Panc1 (cell line): ENCODE results near the gene GCK. TPM values are rescaled to one million over a fixed set of nuclear protein-coding genes. Genes with fewer than 3 reads are reported as not detected.

Experiments
- ATAC-seq: fragments of 200-7000 bp; cut with Tn5 transposase; 2 replicates; pipeline ENCODE4 v1.9.1; 2020; ENCODE audit warnings: mild to moderate bottlenecking, moderate library complexity
- BruUV-seq: library from RNA; stranded (reverse); fragments of 400-500 nt; replicated peaks from 2 replicates; lab custom pipeline; 2021; lab: Mats Ljungman, UMichigan
- CTCF ChIA-PET: fragments of 300-600 bp; sonication (Branson Sonifier 250); formaldehyde crosslinking; loops from one replicate; lab custom pipeline; 2022; ENCODE audit warnings: antibody characterized with exemption; lab: Charles Lee
- POLR2A ChIA-PET: fragments of 300-600 bp; sonication (Branson Sonifier 250); formaldehyde crosslinking; loops from one replicate; lab custom pipeline; 2022; ENCODE audit warnings: antibody characterized with exemption; lab: Charles Lee
- DNase-seq: peaks from one replicate; pipeline ENCODE4 v3.0.0-alpha.2; 2010; ENCODE audit warnings: low read depth, low spot score
- H3K27ac ChIP-seq: 2 replicates; pipeline ENCODE4 v1.5.1; 2011; ENCODE audit warnings: mild to moderate bottlenecking, low read length, inconsistent platforms
- H3K27me3 ChIP-seq: fragments of 200-500 bp; sonication (Bioruptor generic); 2 replicates; pipeline ENCODE4 v1.6.0; 2014; ENCODE audit warnings: low read length, inconsistent platforms; ENCODE audit not compliant: control insufficient read depth, insufficient read depth
- H3K36me3 ChIP-seq: fragments of 200-500 bp; sonication (Bioruptor generic); 2 replicates; pipeline ENCODE4 v1.5.1; 2014; ENCODE audit warnings: inconsistent platforms, mild to moderate bottlenecking, low read length, moderate library complexity; ENCODE audit not compliant: control insufficient read depth, insufficient read depth
- H3K4me1 ChIP-seq: 2 replicates; pipeline ENCODE4 v1.5.1; 2011; ENCODE audit warnings: inconsistent platforms, mild to moderate bottlenecking, low read length, moderate library complexity; ENCODE audit not compliant: control insufficient read depth, insufficient read depth
- H3K4me3 ChIP-seq, 2 experiments: 2 replicates each; pipeline ENCODE4 v1.5.1; 2011 to 2012; ENCODE audit warnings: low read depth in 2 of 2, low read length in 2 of 2, mild to moderate bottlenecking in 2 of 2, inconsistent platforms in 1 of 2, moderate library complexity in 1 of 2
- H3K9me3 ChIP-seq: fragments of 200-500 bp; sonication (Bioruptor generic); 2 replicates; pipeline ENCODE4 v1.5.1; 2014; ENCODE audit warnings: low read depth, mild to moderate bottlenecking, inconsistent platforms, low read length, moderate library complexity; ENCODE audit not compliant: control insufficient read depth, insufficient read depth
- POLR2AphosphoS5 ChIP-seq: IDR thresholded peaks from 2 replicates; pipeline ENCODE4 v1.6.1; 2012; ENCODE audit warnings: mild to moderate bottlenecking, low read depth, low read length, moderate library complexity
- SIN3A ChIP-seq: IDR thresholded peaks from 2 replicates; pipeline ENCODE4 v1.6.1; 2012; ENCODE audit warnings: low read depth, mild to moderate bottlenecking, low read length, moderate library complexity, borderline replicate concordance; ENCODE audit not compliant: insufficient read depth
- TCF7L2 ChIP-seq: IDR thresholded peaks from 2 replicates; pipeline ENCODE4 v1.6.1; 2011; ENCODE audit warnings: mild to moderate bottlenecking, low read depth, low read length, inconsistent platforms
- in situ Hi-C: cut with HindIII; loops from 2 replicates; pipeline ENCODE4 v1.10.0; 2016; ENCODE audit warnings: low sequenced_read_pairs, low pct_unique_long_range_greater_than_20kb
- intact Hi-C: fragments of 100-400 bp; cut with micrococcal nuclease; formaldehyde crosslinking; loops from one replicate; pipeline ENCODE4 v1.10.0; 2022; ENCODE audit not compliant: unreplicated experiment
- total RNA-seq: library from RNA; stranded (reverse); gene quantifications from one replicate; pipeline ENCODE4 v1.2.1, GENCODE V29; 2021; ENCODE audit not compliant: unreplicated experiment
- TF ChIP-seq, protein P1 (sequence below): fragments of 450-650 bp; IDR thresholded peaks from 2 replicates; pipeline ENCODE4 v1.5.1; 2017; ENCODE audit warnings: mild to moderate bottlenecking
- TF ChIP-seq, protein P2 (sequence below), 2 experiments: IDR thresholded peaks; 2 replicates each; pipeline ENCODE4 v1.6.1; 2011 to 2012; ENCODE audit warnings: low read depth in 2 of 2, control low read depth in 1 of 2, low read length in 1 of 2, mild to moderate bottlenecking in 1 of 2, moderate library complexity in 1 of 2; ENCODE audit not compliant: insufficient read depth in 1 of 2

The GCK gene
- total RNA-seq, 1 experiment from 2014 or later, result 0.36 TPM

DNA sequence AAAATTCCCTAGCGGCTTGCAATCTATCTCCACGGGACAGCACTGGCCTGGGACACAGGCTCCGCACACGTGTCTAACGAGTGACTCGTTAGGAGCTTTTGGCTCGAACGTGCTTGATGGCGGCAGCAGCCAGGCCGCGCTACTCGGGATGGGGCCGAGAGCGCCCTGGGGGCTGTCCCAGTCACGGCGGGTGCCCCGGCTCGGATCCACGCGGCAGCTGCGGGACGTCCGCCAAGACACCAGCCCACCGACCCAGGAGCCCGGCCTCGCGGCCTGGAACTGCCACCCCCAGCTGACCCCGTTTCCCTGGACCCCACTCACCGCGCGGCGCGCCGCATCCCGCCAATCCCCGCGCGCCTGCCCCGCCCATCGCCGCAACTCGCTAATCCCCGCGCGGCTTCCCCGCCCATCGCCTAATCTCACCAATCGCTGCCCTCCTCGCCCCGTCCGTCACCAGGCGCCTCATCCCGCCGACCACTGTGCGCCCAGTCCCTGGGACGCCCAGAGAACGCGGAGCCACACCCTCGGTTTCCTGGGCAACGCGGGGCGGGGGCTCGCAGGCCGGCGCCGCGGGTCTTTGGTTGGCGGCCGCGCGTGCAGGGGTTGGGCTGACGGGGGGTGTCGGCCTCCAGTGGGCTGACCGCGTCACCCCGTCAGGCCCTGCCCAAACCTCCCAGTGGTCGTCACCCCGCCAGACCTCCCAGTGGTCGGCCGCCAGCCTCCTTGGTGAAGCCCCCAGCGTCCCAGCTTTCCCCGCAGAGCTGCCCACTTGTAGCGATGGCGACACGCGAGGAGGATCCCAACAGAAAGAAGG, 65.8 kb downstream of the GCK start, which contains the start of gene POLD2:
TSS of gene POLD2 (minus strand) at position 359 of the 814 bp plus-strand sequence. CDS start 1,495 bp downstream, outside the sequence.
- Histone ChIP-seq H3K9me3 (no peaks in the 10 kb centered on the region), H3K27ac (peak within 1 kb of the TSS; percentile 97), H3K4me3 (peak within 1 kb of the TSS; percentile 72 to 87), H3K36me3 (peaks cover 14% of the 10 kb centered on the region), H3K4me1 (peaks cover 11% of the 10 kb centered on the region), H3K27me3 (no peaks in the 10 kb centered on the region)
- DNase-seq (peak; percentile 78), ATAC-seq (peak; percentile 100)
- TF ChIP-seq, protein P1, sequence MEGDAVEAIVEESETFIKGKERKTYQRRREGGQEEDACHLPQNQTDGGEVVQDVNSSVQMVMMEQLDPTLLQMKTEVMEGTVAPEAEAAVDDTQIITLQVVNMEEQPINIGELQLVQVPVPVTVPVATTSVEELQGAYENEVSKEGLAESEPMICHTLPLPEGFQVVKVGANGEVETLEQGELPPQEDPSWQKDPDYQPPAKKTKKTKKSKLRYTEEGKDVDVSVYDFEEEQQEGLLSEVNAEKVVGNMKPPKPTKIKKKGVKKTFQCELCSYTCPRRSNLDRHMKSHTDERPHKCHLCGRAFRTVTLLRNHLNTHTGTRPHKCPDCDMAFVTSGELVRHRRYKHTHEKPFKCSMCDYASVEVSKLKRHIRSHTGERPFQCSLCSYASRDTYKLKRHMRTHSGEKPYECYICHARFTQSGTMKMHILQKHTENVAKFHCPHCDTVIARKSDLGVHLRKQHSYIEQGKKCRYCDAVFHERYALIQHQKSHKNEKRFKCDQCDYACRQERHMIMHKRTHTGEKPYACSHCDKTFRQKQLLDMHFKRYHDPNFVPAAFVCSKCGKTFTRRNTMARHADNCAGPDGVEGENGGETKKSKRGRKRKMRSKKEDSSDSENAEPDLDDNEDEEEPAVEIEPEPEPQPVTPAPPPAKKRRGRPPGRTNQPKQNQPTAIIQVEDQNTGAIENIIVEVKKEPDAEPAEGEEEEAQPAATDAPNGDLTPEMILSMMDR, result no peak
- TF ChIP-seq POLR2AphosphoS5, result peak; percentile 74
- TF ChIP-seq TCF7L2, result no peak
- TF ChIP-seq, protein P2, sequence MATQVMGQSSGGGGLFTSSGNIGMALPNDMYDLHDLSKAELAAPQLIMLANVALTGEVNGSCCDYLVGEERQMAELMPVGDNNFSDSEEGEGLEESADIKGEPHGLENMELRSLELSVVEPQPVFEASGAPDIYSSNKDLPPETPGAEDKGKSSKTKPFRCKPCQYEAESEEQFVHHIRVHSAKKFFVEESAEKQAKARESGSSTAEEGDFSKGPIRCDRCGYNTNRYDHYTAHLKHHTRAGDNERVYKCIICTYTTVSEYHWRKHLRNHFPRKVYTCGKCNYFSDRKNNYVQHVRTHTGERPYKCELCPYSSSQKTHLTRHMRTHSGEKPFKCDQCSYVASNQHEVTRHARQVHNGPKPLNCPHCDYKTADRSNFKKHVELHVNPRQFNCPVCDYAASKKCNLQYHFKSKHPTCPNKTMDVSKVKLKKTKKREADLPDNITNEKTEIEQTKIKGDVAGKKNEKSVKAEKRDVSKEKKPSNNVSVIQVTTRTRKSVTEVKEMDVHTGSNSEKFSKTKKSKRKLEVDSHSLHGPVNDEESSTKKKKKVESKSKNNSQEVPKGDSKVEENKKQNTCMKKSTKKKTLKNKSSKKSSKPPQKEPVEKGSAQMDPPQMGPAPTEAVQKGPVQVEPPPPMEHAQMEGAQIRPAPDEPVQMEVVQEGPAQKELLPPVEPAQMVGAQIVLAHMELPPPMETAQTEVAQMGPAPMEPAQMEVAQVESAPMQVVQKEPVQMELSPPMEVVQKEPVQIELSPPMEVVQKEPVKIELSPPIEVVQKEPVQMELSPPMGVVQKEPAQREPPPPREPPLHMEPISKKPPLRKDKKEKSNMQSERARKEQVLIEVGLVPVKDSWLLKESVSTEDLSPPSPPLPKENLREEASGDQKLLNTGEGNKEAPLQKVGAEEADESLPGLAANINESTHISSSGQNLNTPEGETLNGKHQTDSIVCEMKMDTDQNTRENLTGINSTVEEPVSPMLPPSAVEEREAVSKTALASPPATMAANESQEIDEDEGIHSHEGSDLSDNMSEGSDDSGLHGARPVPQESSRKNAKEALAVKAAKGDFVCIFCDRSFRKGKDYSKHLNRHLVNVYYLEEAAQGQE (IDR thresholded peaks at IDR 0.05; ENCODE audit: insufficient read depth in 1 of 2, low read depth in 2 of 2, low read length in 1 of 2), result no peak
- peak; percentile 64; the same call in 1 of the 2 replicates for TF ChIP-seq SIN3A
- ChIA-PET POLR2A (interaction anchor here (0.6 kb wide), 1 partner anchor 367 kb away, joined by 5 read pairs; no protein-coding TSS in a partner anchor), CTCF (interaction anchor here (0.6 to 1.1 kb wide), 4 partner anchors 19 to 326 kb away, joined by 3 to 11 read pairs (median 4); no protein-coding TSS in a partner anchor)
- in situ Hi-C loops, result no loop called here
- intact Hi-C loops, result no loop called here
- no TSS peak for BruUV-seq

DNA sequence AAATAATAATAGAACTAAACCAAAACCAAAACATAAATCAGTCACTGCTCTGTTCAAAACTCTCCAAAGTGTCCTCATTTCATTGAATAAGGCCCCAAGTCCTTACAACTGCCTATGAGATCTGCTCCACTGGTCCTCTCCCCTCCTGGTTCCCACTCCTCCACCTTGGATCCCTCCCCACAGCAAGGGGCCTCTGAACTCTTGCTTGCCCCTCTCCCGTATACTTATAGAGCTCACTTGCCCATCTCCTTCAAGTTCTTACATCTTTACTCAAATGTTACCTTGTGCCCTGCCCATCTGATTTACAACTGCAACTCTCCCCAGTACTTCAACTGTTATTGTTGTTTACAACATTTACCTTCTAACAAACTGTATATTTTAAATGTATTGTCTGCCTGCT, 66.7 kb downstream of the GCK start:
- Histone ChIP-seq H3K36me3 (peaks cover 14% of the 10 kb centered on the region), H3K27ac (peak overlapping the region; percentile 97), H3K27me3 (no peaks in the 10 kb centered on the region), H3K4me3 (peak overlapping the region; percentile 72 to 87), H3K9me3 (no peaks in the 10 kb centered on the region), H3K4me1 (peaks cover 11% of the 10 kb centered on the region)
- BruUV-seq, result no TSS peak
- intact Hi-C loops (no loop called here), in situ Hi-C loops (no loop called here)
- POLR2A ChIA-PET, result interaction anchor here (0.6 kb wide), 1 partner anchor 366 kb away, joined by 5 read pairs; no protein-coding TSS in a partner anchor
- ATAC-seq, result no peak
- TF ChIP-seq, protein P2 (IDR thresholded peaks at IDR 0.05; ENCODE audit: insufficient read depth in 1 of 2, low read depth in 2 of 2, low read length in 1 of 2), result no peak
- TF ChIP-seq, protein P1, result no peak
- TF ChIP-seq SIN3A, result no peak
- no peak for TF ChIP-seq POLR2AphosphoS5
- no peak for TF ChIP-seq TCF7L2
- CTCF ChIA-PET, result interaction anchor here (0.7 kb wide), 1 partner anchor 73 kb away, joined by 4 read pairs; no protein-coding TSS in a partner anchor
- DNase-seq, result no peak
